ENCODE results near the gene SCMH1.
"Not testable (repeated sequence)": the region's sequence is repeated elsewhere in the genome, so short reads cannot be mapped to it uniquely, and the experiment has no call there.

GRCh38 chr1:41229219-41229618, 12.9 kb downstream of the SCMH1 start:
- TF ChIP-seq CTCF, POLR2A (IDR thresholded peaks at IDR 0.05): not testable (repeated sequence)

Data from uterus (tissue), 2 donors.